Skeletal muscle tissue (tissue), 4 donors: ENCODE data around the gene CTSZ. TPM values are rescaled to one million over a fixed set of nuclear protein-coding genes. Genes with fewer than 3 reads are reported as not detected.

ENCODE experiments used
- H3K27ac ChIP-seq: one replicate; pipeline ENCODE4 v1.7.0; 2013; ENCODE audit warnings: mild to moderate bottlenecking, low read depth, low read length, inconsistent platforms
- H3K27me3 ChIP-seq, 3 donors: one replicate each; pipeline ENCODE4 v1.7.0; 2013; ENCODE audit warnings: low read length in 3 of 3; ENCODE audit not compliant: control insufficient read depth in 3 of 3, insufficient read depth in 3 of 3
- H3K36me3 ChIP-seq, 3 donors: one replicate each; pipeline ENCODE4 v1.7.0; 2013; ENCODE audit warnings: low read length in 3 of 3; ENCODE audit not compliant: control insufficient read depth in 3 of 3, insufficient read depth in 3 of 3
- H3K4me1 ChIP-seq, 3 donors: one replicate each; pipeline ENCODE4 v1.7.0; 2013; ENCODE audit warnings: low read length in 3 of 3, mild to moderate bottlenecking in 3 of 3; ENCODE audit not compliant: control insufficient read depth in 3 of 3, insufficient read depth in 3 of 3
- H3K4me3 ChIP-seq, 3 donors: one replicate each; pipeline ENCODE4 v1.7.0; 2013; ENCODE audit warnings: low read length in 3 of 3
- H3K9ac ChIP-seq, 3 donors: one replicate each; pipeline ENCODE4 v1.7.0; 2013; ENCODE audit warnings: low read length in 3 of 3, mild to moderate bottlenecking in 3 of 3, moderate library complexity in 2 of 3, low read depth in 1 of 3
- H3K9me3 ChIP-seq, 3 donors: one replicate each; pipeline ENCODE4 v1.7.0; 2013; ENCODE audit warnings: low read length in 3 of 3; ENCODE audit not compliant: control insufficient read depth in 3 of 3
- total RNA-seq: library from RNA; depleted of rRNA; stranded (reverse); fragments of >200 nt; gene quantifications from one replicate; pipeline ENCODE4 v1.2.3, GENCODE V29; 2014
- donor health status: Osteomylitis.

Gene CTSZ
- total RNA-seq, result 59.5 TPM

DNA sequence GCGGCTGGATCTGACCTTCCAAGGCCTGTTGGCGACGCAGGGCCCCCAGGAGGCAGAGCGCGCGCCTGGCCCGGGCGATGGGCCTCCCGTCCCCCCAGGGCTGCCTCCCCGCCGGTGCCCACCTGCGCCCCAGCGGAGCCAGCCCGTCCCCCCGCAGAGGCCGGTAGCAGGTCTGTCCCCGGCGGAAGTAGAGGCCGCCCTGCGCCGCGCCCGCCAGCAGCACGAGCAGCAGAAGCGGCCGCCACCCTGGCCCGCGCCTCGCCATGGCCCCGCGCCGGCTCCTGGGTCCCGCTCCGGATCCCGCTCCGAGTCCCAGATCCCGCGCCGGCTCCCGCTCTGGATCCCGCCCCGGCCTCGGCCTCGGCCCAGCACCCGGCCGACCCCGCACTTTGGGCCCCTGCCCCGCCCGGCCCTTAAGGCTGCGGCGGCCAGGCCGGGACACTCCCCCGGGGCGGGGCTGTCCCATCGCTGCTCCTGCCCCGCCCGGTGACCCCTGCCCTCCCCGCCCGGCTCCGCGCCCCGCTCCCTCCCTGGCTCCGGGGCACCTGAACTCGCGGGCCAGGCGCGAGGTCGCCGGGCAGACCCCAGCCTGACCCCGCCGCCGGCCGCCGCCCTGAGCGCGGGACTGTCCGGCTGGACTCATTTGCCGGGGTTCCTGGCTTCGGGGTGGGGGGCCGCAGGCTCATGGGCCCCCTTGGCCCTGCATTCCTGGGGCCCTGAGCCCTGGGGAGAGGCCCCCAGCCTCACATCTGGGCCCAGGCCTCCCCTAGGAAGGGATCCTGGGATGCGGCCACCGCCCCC is at the start of gene CTSZ:
Gene CTSZ (minus strand): TSS at position 391 of the 801 bp plus-strand sequence. CDS start 126 bp downstream, at position 265.
- Histone ChIP-seq H3K9ac (peak within 1 kb of the TSS; percentile 91 to 95 (median 91)), H3K36me3 (peaks cover 5 to 11% (median 9%) of the 10 kb centered on the region in 3 donors), H3K9me3 (no peaks in the 10 kb centered on the region), H3K27me3 (no peaks in the 10 kb centered on the region), H3K27ac (peak within 1 kb of the TSS; percentile 87), H3K4me3 (peak within 1 kb of the TSS; percentile 80 to 90 (median 85)), H3K4me1 (peaks cover 35 to 50% (median 46%) of the 10 kb centered on the region in 3 donors)

DNA sequence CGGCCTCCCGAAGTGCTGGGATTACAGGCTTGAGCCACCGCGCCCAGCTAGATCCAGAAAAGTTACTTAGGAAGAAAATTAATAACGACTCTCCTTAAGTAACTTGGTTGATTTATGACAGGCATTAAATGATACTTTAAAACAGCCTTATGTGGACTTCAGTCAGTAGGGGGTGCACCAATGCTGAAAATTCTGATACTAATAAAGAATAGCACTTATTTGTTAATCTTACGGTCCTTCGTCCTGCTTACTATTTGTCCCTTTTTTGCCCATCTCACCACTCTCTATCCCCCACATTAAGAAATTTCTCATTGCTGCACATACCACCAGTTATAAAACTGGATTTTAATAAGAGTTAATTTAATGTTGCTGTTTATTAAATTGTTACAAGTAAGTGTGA is 48.2 kb upstream of the CTSZ start:
- Histone ChIP-seq H3K36me3 (no peaks in the 10 kb centered on the region), H3K27ac (no peak overlapping the region), H3K4me1 (no peaks in the 10 kb centered on the region), H3K9ac (no peak overlapping the region), H3K4me3 (no peak overlapping the region), H3K27me3 (no peaks in the 10 kb centered on the region), H3K9me3 (no peaks in the 10 kb centered on the region)

DNA sequence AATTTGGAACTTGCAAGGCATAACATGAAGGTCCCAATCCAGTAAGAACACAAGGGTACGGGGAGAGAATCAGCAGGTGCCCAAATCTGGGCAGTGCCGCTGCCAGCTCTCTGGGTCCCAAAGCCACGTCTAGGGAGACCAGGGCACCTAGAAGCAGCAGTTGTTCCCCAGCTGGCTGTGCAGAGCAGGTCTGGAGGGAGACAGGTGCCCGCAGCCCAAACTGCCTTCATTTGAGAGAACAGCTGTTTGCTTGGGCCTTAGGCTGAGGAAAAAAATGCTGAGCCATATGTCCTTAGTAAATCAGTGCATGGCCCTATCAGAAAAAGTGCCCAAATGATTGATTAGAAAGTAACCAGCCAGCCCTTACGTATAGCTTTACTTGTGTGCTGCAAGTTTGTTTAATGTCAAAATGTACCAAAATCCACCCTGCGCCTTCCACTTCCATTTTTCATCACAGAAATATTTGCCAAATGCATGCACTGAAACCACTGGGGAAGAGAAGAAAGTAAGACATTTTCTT is 44.7 kb upstream of the CTSZ start:
- Histone ChIP-seq H3K4me3 (no peak overlapping the region), H3K4me1 (no peaks in the 10 kb centered on the region), H3K27ac (no peak overlapping the region), H3K9ac (no peak overlapping the region), H3K27me3 (no peaks in the 10 kb centered on the region), H3K9me3 (no peaks in the 10 kb centered on the region), H3K36me3 (no peaks in the 10 kb centered on the region)

DNA sequence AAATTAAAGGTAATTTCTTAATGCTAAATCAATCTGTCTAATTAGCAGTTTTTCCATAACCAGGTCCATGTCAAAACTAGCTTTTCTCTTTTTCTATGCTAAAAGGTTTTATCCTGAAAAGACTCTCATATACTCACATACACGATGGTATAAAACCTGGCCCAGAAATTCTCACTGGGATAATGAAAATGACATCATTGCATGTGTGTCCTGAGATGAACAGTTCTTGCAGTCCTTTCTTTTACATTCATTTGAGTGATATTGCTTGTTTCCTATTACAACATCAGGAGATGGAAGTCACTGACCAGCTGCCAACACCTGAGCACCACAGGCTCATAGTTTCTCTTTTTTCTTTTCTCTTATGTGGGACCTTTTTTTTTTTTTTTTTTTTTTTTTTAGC is 43.4 kb upstream of the CTSZ start:
- no peaks in the 10 kb centered on the region for H3K9me3 ChIP-seq
- H3K36me3 ChIP-seq, result no peaks in the 10 kb centered on the region
- H3K27ac ChIP-seq, result no peak overlapping the region
- H3K9ac ChIP-seq, result no peak overlapping the region
- H3K4me3 ChIP-seq, result no peak overlapping the region
- no peaks in the 10 kb centered on the region for H3K27me3 ChIP-seq
- H3K4me1 ChIP-seq, result no peaks in the 10 kb centered on the region

DNA sequence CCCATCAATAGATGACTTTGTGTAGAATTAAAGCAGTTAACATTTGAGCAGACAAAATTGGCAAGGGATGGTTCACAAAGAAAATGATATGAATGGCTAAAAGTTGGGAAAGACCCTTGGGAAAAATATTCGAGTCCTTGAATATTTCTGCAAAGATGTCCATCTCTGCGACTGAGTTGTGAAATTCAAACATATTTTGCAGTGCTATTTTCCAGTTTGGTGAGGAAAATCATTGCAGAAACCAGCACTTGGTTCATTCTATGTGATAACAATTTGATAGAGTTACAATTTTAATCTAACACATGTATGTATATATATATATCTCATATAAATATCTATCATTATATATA is 41.6 kb upstream of the CTSZ start:
- Histone ChIP-seq H3K27me3 (no peaks in the 10 kb centered on the region), H3K27ac (no peak overlapping the region), H3K9ac (no peak overlapping the region), H3K4me3 (no peak overlapping the region), H3K36me3 (no peaks in the 10 kb centered on the region), H3K9me3 (no peaks in the 10 kb centered on the region), H3K4me1 (peaks cover 0 to 1% (median under 1%) of the 10 kb centered on the region in 3 donors)

DNA sequence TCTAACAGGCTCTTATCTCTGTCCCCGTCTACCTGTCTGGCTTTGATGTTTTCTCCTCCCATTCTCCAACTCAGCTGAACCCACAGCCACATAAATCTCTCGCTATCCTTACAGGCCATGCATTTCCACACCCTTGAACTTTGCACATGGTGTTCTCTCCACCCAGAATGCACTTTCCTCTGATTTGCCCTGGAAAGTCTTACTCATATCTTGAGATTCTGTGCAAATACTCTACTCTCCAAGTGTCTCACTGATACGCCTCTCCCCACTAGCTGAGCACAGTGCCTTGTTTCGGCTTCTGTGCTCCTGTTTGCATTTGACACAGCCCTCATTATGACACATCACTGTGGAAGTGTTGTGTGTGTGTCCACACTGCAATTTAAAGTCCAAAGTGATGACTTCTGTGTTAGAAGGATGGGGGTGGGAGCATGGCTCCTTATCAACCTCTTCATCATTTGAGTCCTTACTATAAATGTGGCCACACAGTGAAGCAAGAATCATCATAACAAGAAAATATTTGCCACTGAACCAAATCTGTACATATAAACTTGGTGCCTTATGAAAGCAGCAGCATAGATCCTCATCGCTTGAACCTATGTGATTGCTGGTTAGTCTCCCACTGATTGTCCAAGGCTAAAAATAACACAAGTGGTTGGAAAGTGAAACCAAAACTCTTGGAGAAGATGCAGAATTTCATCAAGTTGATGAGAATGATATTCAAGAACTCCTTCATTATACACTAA is 41.1 kb upstream of the CTSZ start:
- Histone ChIP-seq H3K4me3 (no peak overlapping the region), H3K36me3 (no peaks in the 10 kb centered on the region), H3K27me3 (no peaks in the 10 kb centered on the region), H3K9ac (no peak overlapping the region), H3K9me3 (no peaks in the 10 kb centered on the region), H3K4me1 (peaks cover 3 to 7% (median 6%) of the 10 kb centered on the region in 3 donors), H3K27ac (no peak overlapping the region)

DNA sequence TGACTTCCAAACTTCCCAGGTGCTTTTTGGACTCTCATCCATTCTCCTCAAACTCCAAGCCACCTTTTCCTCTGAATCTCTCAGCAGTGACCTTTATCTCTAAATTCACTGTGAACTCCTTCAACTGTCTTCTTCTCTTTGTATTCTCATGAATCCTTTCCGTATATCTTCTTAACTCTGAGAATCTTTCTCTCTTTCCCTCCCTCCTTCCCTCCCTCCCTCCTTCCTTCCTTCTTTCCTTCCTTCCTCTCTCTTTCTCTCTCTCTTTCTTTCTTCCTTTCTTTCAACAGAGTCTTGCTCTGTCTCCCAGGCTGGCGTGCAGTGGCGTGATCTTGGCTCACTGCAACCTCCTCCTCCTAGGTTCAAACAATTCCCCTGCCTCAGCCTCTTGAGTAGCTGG is 39.8 kb upstream of the CTSZ start:
- Histone ChIP-seq H3K27ac (no peak overlapping the region), H3K36me3 (no peaks in the 10 kb centered on the region), H3K9ac (no peak overlapping the region), H3K27me3 (no peaks in the 10 kb centered on the region), H3K4me1 (peaks cover 10 to 12% (median 10%) of the 10 kb centered on the region in 3 donors), H3K9me3 (no peaks in the 10 kb centered on the region), H3K4me3 (no peak overlapping the region)

DNA sequence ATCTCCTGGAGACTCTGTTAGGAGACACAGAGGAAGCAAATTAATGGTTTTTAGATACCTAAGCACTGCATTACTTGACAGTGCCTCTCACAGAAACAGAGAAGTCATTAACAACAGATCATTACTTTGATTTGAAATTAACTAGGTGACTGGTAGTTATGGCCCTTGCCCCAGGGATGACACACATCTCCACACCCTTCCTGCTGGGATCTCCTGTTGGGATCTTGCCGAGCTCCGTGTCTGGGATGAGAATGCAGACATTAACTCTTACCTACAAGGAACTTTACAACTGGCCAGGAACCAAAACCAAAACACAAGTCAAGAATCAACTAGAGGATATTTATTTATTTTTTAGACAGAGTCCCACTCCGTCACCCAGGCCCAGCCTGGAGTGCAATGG is 37.7 kb upstream of the CTSZ start:
- Histone ChIP-seq H3K4me3 (no peak overlapping the region), H3K27me3 (no peaks in the 10 kb centered on the region), H3K27ac (no peak overlapping the region), H3K9ac (no peak overlapping the region), H3K36me3 (peaks cover 0 to 2% (median 0%) of the 10 kb centered on the region in 3 donors), H3K9me3 (no peaks in the 10 kb centered on the region), H3K4me1 (peaks cover 15 to 26% (median 19%) of the 10 kb centered on the region in 3 donors)

DNA sequence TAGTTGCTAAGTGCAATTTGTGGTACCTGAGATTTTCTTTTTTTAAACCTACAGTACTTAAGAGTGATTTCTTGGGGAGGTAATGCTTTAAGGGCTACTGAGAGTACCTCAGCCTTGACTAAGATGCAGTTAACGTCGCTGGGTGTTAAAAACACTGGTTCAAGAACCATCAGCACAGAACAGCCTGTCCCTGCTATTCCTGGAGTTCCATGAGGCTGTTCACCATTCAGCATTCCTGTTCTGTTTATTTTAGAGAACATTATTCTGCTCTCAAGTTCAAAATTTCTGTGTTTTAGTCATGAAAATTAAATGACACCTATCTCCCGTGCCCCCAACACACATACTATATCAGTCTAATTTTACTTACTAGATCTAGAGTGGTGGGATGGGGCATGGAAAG is 37.2 kb upstream of the CTSZ start:
- no peak overlapping the region for H3K4me3 ChIP-seq
- peaks cover 15 to 26% (median 19%) of the 10 kb centered on the region in 3 donors for H3K4me1 ChIP-seq
- no peaks in the 10 kb centered on the region for H3K27me3 ChIP-seq
- no peak overlapping the region for H3K9ac ChIP-seq
- no peaks in the 10 kb centered on the region for H3K9me3 ChIP-seq
- no peak overlapping the region for H3K27ac ChIP-seq
- peaks cover 0 to 2% (median 0%) of the 10 kb centered on the region in 3 donors for H3K36me3 ChIP-seq

DNA sequence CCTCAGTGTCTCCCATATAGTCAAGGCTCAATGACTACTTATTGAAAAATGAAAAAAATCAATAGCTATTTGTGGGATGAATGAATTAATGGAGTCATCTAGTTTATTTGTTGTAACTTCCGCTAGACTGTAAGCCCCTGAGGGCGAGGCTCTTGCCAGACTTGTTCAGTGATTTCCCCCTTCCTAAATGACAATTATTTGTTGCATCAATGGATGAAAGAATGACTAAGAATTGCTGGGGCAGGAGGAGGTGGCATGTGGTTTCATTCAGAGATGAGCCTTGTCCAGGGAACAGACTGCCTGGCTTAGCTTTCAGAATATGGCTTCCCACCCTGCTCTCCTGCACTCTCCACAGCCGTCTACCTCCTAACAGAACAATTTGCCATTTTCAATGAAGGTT is 36.6 kb upstream of the CTSZ start:
- Histone ChIP-seq H3K4me1 (peaks cover 15 to 26% (median 19%) of the 10 kb centered on the region in 3 donors), H3K27ac (peak overlapping the region; percentile 85), H3K4me3 (no peak overlapping the region), H3K27me3 (no peaks in the 10 kb centered on the region), H3K9me3 (no peaks in the 10 kb centered on the region), H3K9ac (no peak overlapping the region), H3K36me3 (peaks cover 0 to 2% (median 0%) of the 10 kb centered on the region in 3 donors)
